ENCODE results near the gene OR10W1. TPM values are rescaled to one million over a fixed set of nuclear protein-coding genes. Genes with fewer than 3 reads are reported as not detected.

Gene OR10W1
- total RNA-seq, 1 donor from 2014 or later = not detected

DNA sequence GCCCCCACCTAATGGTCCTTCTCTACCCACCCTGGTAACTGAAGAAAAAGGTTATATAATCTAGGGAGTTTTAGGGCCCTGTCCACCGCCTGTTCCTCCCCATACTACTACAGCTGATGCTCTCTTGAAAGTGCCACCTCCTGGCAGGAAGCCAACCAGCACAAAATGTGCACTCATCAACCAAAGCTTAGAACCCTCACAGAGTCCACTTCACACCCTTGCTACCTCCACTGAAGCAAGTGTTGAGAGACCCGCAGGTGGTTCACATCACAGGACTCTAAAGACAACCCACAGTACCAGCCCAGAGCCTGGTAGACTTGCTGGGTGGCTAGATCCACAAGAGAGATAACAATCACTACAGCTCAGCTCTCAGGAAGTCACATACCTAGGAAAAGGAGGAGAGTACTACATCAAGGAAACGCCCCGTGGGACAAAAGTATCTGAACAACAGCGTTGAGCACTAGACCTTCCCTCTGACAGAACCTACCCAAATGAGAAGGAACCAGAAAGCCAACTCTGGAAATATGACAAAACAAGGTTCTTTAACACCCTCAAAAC, 17.5 kb upstream of the OR10W1 start:
- Histone ChIP-seq H3K36me3 (ENCODE audit: control insufficient read depth, insufficient read depth, low read length) (no peaks in the 10 kb centered on the region), H3K4me3 (ENCODE audit: low read depth, low read length) (no peak overlapping the region), H3K27me3 (ENCODE audit: control insufficient read depth, insufficient read depth, low read length) (no peaks in the 10 kb centered on the region)
- no peak for DNase-seq (ENCODE audit: low read depth)
- TF ChIP-seq, protein P1, sequence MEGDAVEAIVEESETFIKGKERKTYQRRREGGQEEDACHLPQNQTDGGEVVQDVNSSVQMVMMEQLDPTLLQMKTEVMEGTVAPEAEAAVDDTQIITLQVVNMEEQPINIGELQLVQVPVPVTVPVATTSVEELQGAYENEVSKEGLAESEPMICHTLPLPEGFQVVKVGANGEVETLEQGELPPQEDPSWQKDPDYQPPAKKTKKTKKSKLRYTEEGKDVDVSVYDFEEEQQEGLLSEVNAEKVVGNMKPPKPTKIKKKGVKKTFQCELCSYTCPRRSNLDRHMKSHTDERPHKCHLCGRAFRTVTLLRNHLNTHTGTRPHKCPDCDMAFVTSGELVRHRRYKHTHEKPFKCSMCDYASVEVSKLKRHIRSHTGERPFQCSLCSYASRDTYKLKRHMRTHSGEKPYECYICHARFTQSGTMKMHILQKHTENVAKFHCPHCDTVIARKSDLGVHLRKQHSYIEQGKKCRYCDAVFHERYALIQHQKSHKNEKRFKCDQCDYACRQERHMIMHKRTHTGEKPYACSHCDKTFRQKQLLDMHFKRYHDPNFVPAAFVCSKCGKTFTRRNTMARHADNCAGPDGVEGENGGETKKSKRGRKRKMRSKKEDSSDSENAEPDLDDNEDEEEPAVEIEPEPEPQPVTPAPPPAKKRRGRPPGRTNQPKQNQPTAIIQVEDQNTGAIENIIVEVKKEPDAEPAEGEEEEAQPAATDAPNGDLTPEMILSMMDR (IDR thresholded peaks at IDR 0.05; ENCODE audit: insufficient read depth, low read length, poor library complexity, severe bottlenecking) = no peak

DNA sequence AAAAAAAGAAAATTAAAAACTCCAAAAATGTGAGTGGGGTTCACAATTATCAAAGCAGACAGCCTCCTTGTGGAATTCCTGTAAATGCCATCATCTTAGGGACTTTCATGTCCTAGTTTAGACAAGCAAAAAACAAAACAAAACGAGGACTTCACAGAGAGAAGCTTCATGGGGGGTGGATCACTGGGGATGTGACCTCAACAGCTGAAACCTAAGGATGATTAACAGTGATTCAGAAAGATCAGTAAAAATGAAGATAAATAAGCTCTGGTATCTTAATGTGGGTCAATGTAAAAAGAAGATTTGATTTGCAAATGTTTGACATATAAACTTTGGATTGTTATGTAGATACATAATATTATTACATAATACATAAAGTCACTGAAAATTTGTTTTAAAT, 8.1 kb upstream of the OR10W1 start:
- DNase-seq (ENCODE audit: low read depth) = no peak
- TF ChIP-seq, protein P1 (IDR thresholded peaks at IDR 0.05; ENCODE audit: insufficient read depth, low read length, poor library complexity, severe bottlenecking) = no peak
- Histone ChIP-seq H3K27me3 (ENCODE audit: control insufficient read depth, insufficient read depth, low read length) (no peaks in the 10 kb centered on the region), H3K36me3 (ENCODE audit: control insufficient read depth, insufficient read depth, low read length) (no peaks in the 10 kb centered on the region), H3K4me3 (ENCODE audit: low read depth, low read length) (no peak overlapping the region)

GRCh38 chr11:58275002-58275401, 6.9 kb upstream of the OR10W1 start:
- H3K4me3 ChIP-seq (ENCODE audit: low read depth, low read length) = no peak overlapping the region
- H3K36me3 ChIP-seq (ENCODE audit: control insufficient read depth, insufficient read depth, low read length) = no peaks in the 10 kb centered on the region
- H3K27me3 ChIP-seq (ENCODE audit: control insufficient read depth, insufficient read depth, low read length) = no peaks in the 10 kb centered on the region
- TF ChIP-seq, protein P1 (IDR thresholded peaks at IDR 0.05; ENCODE audit: insufficient read depth, low read length, poor library complexity, severe bottlenecking) = no peak
- DNase-seq (ENCODE audit: low read depth) = no peak

DNA sequence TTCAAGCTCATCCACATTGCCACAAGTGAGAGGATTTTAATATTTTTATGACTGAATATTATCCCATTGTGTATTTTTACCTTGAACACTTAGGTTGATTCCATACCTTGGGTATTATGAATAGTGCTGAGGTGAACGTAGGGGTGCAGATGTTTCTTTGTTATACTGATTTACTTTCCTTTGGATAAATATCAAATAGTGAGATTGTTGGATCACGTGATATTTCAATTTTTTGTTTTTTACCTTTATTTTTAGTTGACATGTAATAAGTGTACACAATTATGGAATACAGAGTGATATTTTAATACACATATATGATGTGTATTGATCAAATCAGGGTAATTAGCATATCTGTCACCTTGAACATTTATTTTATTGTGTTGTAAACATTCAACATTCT, 8.1 kb downstream of the OR10W1 start:
- DNase-seq (ENCODE audit: low read depth) = no peak
- TF ChIP-seq, protein P1 (IDR thresholded peaks at IDR 0.05; ENCODE audit: insufficient read depth, low read length, poor library complexity, severe bottlenecking) = no peak
- no peaks in the 10 kb centered on the region for H3K36me3 ChIP-seq (ENCODE audit: control insufficient read depth, insufficient read depth, low read length)
- no peaks in the 10 kb centered on the region for H3K27me3 ChIP-seq (ENCODE audit: control insufficient read depth, insufficient read depth, low read length)
- no peak overlapping the region for H3K4me3 ChIP-seq (ENCODE audit: low read depth, low read length)

DNA sequence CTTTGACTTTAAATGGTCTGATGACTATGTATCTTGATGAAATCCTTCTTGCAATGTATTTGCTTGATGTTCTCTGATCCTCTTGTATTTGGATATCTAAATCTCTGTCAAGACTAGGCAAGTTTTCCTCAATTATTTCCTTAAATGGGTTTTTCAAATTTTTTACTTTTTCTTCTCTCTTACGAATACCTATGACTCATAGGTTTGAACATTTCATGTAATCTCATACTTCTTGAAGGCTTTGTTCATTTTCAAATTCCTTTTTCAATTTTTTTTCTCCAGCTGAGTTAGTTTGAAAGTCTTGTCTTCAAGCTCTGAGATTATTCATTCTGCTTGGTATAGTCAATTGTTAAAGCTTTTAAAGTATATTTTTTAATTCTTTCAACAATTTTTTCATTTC, 13.1 kb downstream of the OR10W1 start:
- Histone ChIP-seq H3K27me3 (ENCODE audit: control insufficient read depth, insufficient read depth, low read length) (no peaks in the 10 kb centered on the region), H3K4me3 (ENCODE audit: low read depth, low read length) (no peak overlapping the region), H3K36me3 (ENCODE audit: control insufficient read depth, insufficient read depth, low read length) (no peaks in the 10 kb centered on the region)
- TF ChIP-seq, protein P1 (IDR thresholded peaks at IDR 0.05; ENCODE audit: insufficient read depth, low read length, poor library complexity, severe bottlenecking) = no peak
- no peak for DNase-seq (ENCODE audit: low read depth)

- H3K36me3 ChIP-seq (ENCODE audit: control insufficient read depth, insufficient read depth, low read length) = no peaks in the 10 kb centered on the region
- TF ChIP-seq, protein P1 (IDR thresholded peaks at IDR 0.05; ENCODE audit: insufficient read depth, low read length, poor library complexity, severe bottlenecking) = no peak
- no peak for DNase-seq (ENCODE audit: low read depth)
Measured at GRCh38 chr11:58243954-58244353, 24.1 kb downstream of the OR10W1 start.

More at GRCh38 chr11:58243954-58244353, 24.1 kb downstream of the OR10W1 start:
- no peaks in the 10 kb centered on the region for H3K27me3 ChIP-seq (ENCODE audit: control insufficient read depth, insufficient read depth, low read length)
- no peak overlapping the region for H3K4me3 ChIP-seq (ENCODE audit: low read depth, low read length)
